GM12865 (cell line): Measurements from ENCODE around the gene NOP53.

Experiments used
- DNase-seq: peaks from one replicate; pipeline ENCODE4 v3.0.0; 2010; ENCODE audit warnings: low read depth
- H3K4me3 ChIP-seq: 2 replicates; pipeline ENCODE4 v1.5.1; 2011; ENCODE audit warnings: mild to moderate bottlenecking, low read depth, low read length, control low read depth
- CTCF ChIP-seq: IDR thresholded peaks from 2 replicates; pipeline ENCODE4 v1.5.1; 2011; ENCODE audit warnings: low read length, control low read depth, low read depth, inconsistent platforms; ENCODE audit not compliant: insufficient read depth; ENCODE audit errors: missing control alignments

NOP53 gene

GRCh38 chr19:47700934-47701716 is 44.2 kb upstream of the NOP53 start:
- no peak for TF ChIP-seq CTCF
- no peak overlapping the region for H3K4me3 ChIP-seq
- no peak for DNase-seq

GRCh38 chr19:47701717-47702552 is 43.4 kb upstream of the NOP53 start:
- no peak for TF ChIP-seq CTCF
- no peak overlapping the region for H3K4me3 ChIP-seq
- no peak for DNase-seq

DNA sequence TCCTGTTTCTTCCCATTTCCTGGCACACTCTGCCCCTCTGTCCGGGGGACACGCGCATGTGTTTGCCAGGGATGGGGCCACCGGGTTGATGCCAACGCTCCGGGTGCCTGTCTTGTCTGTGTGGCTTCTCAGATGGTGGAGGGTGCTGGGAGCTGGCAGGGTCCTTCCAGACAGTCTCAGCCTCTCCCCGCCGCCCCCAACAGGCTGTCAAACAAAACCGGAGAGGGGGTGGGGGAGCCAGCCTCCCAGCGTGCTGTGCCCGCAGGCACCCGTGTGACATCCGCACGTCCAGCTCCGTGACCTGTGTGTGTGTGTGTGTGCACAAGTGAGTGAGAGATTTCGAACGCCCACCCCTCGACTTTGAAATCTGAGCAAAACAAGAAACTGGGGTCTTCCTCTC is 42.7 kb upstream of the NOP53 start:
- DNase-seq, result no peak
- H3K4me3 ChIP-seq, result no peak overlapping the region
- TF ChIP-seq CTCF, result no peak

DNA sequence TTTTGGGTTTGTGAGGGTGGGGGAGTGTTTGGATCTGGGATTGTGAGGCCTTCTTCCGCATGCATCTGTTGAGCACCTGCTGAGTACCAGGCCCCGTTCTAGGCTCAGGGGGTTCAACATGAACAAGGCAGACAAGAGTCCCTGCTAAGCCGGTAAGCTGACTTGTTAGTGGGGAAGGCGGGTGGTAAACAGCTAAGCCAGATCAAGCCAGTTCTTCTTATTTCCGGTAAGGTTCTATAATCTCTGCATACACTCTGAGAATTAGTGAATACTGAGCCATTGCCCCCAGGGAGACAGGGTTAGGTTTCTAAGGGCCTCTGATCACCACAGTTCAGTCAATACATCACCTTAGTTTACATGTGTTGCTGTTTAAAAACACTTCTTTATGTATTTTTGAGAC is 42.0 kb upstream of the NOP53 start:
- H3K4me3 ChIP-seq, result no peak overlapping the region
- TF ChIP-seq CTCF, result no peak
- no peak for DNase-seq

DNA sequence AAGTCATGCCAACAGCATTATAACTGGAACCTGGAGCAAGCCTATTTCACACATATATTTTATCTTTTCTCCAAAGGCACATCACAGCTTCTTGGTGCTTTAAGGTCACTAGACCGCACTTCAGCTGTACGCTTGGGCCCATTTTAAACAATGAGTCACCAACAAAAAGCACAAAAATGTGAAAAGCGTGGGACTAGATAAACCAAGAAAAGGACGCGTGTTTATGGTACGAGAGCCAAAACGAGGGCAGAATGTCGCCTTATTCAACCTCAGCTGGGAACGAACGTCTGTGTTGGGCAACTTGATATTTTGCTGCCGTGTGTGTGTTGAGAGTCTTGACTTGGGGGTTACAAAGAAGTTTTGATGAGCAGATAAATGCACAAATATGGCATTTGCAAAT is 41.3 kb upstream of the NOP53 start:
- H3K4me3 ChIP-seq, result no peak overlapping the region
- DNase-seq, result no peak
- TF ChIP-seq CTCF, result no peak

DNA sequence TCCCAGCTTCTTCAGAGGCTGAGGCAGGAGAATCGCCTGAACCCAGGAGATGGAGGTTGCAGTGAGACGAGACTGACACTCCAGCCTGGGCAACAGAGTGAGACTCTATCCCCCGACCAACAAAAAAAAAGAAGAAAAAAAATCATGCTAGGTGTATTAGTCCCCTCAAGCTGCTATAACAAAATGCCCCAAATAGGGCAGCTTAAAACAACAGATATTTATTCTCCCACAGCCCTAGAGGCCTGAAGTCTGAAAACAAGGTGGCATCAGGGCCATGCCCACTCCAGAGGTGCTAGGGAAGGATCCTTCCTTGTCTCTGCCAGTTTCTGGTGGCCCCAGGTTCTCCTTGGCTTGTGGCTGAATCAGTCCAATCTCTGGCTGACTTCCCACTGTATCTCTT is 40.7 kb upstream of the NOP53 start:
- no peak for DNase-seq
- no peak for TF ChIP-seq CTCF
- no peak overlapping the region for H3K4me3 ChIP-seq
